Measurements from ENCODE around the gene FCHO2. TPM values are rescaled to one million over a fixed set of nuclear protein-coding genes. Genes with fewer than 3 reads are reported as not detected.

The FCHO2 gene
- total RNA-seq, 1 experiment from 2014 or later: 5.8 TPM

DNA sequence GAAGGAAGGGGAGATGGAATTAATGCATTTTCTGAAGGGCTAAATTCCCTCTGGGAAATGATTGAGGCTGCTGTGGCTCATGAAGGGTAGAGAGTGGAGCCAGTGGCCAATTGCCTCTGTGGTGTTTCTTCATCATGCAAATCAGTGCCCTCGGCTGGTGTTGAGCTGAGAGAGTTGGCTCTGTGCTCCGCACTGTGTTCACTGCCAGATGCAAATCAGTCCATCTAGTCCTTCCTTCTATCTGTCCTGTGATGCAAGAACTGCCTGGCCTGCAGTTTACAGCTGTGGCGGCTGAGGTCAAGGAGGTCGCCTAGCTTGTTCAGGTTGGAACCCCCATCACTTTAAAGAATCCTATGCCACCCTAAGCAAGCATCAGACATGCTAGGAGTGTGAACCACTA lies 170.5 kb downstream of the FCHO2 start:
- Histone ChIP-seq H3K18ac (ENCODE audit: insufficient read length, low read depth, low read length) (no peak overlapping the region), H4K5ac (ENCODE audit: insufficient read length, low read depth, low read length) (no peak overlapping the region), H2BK12ac (ENCODE audit: insufficient read length, low read depth, low read length) (no peak overlapping the region), H2AK5ac (ENCODE audit: insufficient read length, low read length) (no peak overlapping the region), H4K8ac (replicated peaks; ENCODE audit: insufficient read length, low read depth, low read length) (no peak overlapping the region), H2BK5ac (ENCODE audit: insufficient read length, low read length) (no peak overlapping the region), H3K27me3 (ENCODE audit: insufficient read depth, low read length) (peaks cover 5% of the 10 kb centered on the region; the same call in 1 of the 2 replicates), H3K27ac (ENCODE audit: insufficient read length, low read depth, low read length) (no peak overlapping the region), H4K20me1 (ENCODE audit: control insufficient read depth, insufficient read depth, insufficient read length) (no peaks in the 10 kb centered on the region), H3T11ph (ENCODE audit: low read length) (no peak overlapping the region), H2AFZ (ENCODE audit: low read length) (no peak overlapping the region), H3K56ac (ENCODE audit: insufficient read length, low read depth, low read length) (no peak overlapping the region), H3K79me2 (ENCODE audit: insufficient read depth, low read length) (no peaks in the 10 kb centered on the region), H4K91ac (ENCODE audit: insufficient read length, low read depth, low read length) (no peak overlapping the region), H3K23ac (ENCODE audit: insufficient read length, low read depth, low read length) (no peak overlapping the region), H2BK120ac (ENCODE audit: low read depth, low read length, poor library complexity, severe bottlenecking) (no peak overlapping the region), H3K9ac (ENCODE audit: extremely low read depth, insufficient read length, low read length) (no peak overlapping the region), H3K9me3 (ENCODE audit: control insufficient read depth, low read depth, low read length) (no peaks in the 10 kb centered on the region), H3K4me2 (ENCODE audit: insufficient read depth, insufficient read length, low read length) (no peak overlapping the region), H3K23me2 (ENCODE audit: insufficient read length, low read depth, low read length, poor library complexity, severe bottlenecking) (no peaks in the 10 kb centered on the region), H2BK20ac (ENCODE audit: low read depth, low read length, poor library complexity, severe bottlenecking) (no peak overlapping the region), H3K4me1 (ENCODE audit: insufficient read depth, low read length) (peaks cover 3% of the 10 kb centered on the region; the same call in 1 of the 2 replicates), H3K4ac (ENCODE audit: low read depth, low read length) (no peak overlapping the region), H2BK15ac (ENCODE audit: low read depth, low read length) (no peak overlapping the region), H3K79me1 (ENCODE audit: insufficient read depth, low read depth, low read length, poor library complexity, severe bottlenecking) (no peaks in the 10 kb centered on the region), H3K14ac (ENCODE audit: insufficient read depth, low read length) (no peak overlapping the region)
- Mint-ChIP-seq H3K9me3 (no peaks in the 10 kb centered on the region; a peak in 1 of 5 replicates), H3K27me3 (ENCODE audit: low read depth) (peaks cover 29% of the 10 kb centered on the region), H3K36me3 (ENCODE audit: insufficient read depth in 1 of 3, low read depth in 3 of 3) (peaks cover 0 to 2% (median 0%) of the 10 kb centered on the region in 3 experiments; a peak in 2 of 7 replicates), H3K4me1 (peaks cover 26 to 31% of the 10 kb centered on the region in 2 experiments), H3K4me3 (no peak overlapping the region), H3K27ac (no peak overlapping the region)
- WGBS (ENCODE audit: extremely low coverage, insufficient read length, low lambda C conversion rate): no CpG with 5 or more reads among the region's 4 CpGs
- TF ChIP-seq, protein P1, sequence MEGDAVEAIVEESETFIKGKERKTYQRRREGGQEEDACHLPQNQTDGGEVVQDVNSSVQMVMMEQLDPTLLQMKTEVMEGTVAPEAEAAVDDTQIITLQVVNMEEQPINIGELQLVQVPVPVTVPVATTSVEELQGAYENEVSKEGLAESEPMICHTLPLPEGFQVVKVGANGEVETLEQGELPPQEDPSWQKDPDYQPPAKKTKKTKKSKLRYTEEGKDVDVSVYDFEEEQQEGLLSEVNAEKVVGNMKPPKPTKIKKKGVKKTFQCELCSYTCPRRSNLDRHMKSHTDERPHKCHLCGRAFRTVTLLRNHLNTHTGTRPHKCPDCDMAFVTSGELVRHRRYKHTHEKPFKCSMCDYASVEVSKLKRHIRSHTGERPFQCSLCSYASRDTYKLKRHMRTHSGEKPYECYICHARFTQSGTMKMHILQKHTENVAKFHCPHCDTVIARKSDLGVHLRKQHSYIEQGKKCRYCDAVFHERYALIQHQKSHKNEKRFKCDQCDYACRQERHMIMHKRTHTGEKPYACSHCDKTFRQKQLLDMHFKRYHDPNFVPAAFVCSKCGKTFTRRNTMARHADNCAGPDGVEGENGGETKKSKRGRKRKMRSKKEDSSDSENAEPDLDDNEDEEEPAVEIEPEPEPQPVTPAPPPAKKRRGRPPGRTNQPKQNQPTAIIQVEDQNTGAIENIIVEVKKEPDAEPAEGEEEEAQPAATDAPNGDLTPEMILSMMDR (conservative IDR thresholded peaks at IDR 0.05): no peak
- no peak for DNase-seq
